ENCODE data around the gene TBC1D21.

Gene TBC1D21

GRCh38 chr15:73872346-73872745 is 1.0 kb upstream of the TBC1D21 start:
- no peaks in the 10 kb centered on the region for H3K9me3 ChIP-seq (ENCODE audit: control insufficient read depth, insufficient read depth, low read length)
- no peaks in the 10 kb centered on the region for H3K36me3 ChIP-seq (ENCODE audit: control insufficient read depth, insufficient read depth, low read length)
- H3K4me1 ChIP-seq (ENCODE audit: control insufficient read depth, insufficient read depth, low read length) = no peaks in the 10 kb centered on the region
- no peaks in the 10 kb centered on the region for H3K27me3 ChIP-seq (ENCODE audit: control insufficient read depth, insufficient read depth, low read length)
- no peak for DNase-seq (ENCODE audit: low read depth, low spot score)
- no peak overlapping the region for H3K4me3 ChIP-seq (ENCODE audit: low read length)
- no CpG with 5 or more reads among the region's 5 CpGs for WGBS (ENCODE audit: insufficient coverage, insufficient read length)
- no peak overlapping the region for H3K27ac ChIP-seq (ENCODE audit: low read length)

GRCh38 chr15:73873889-73874511 is 636 bp downstream of the TBC1D21 start:
- no peaks in the 10 kb centered on the region for H3K36me3 ChIP-seq (ENCODE audit: control insufficient read depth, insufficient read depth, low read length)
- no peaks in the 10 kb centered on the region for H3K4me1 ChIP-seq (ENCODE audit: control insufficient read depth, insufficient read depth, low read length)
- H3K9me3 ChIP-seq (ENCODE audit: control insufficient read depth, insufficient read depth, low read length) = no peaks in the 10 kb centered on the region
- H3K27me3 ChIP-seq (ENCODE audit: control insufficient read depth, insufficient read depth, low read length) = no peaks in the 10 kb centered on the region
- no peak overlapping the region for H3K27ac ChIP-seq (ENCODE audit: low read length)
- no CpG with 5 or more reads among the region's 6 CpGs for WGBS (ENCODE audit: insufficient coverage, insufficient read length)
- H3K4me3 ChIP-seq (ENCODE audit: low read length) = no peak overlapping the region
- DNase-seq (ENCODE audit: low read depth, low spot score) = peak; percentile 50

DNA sequence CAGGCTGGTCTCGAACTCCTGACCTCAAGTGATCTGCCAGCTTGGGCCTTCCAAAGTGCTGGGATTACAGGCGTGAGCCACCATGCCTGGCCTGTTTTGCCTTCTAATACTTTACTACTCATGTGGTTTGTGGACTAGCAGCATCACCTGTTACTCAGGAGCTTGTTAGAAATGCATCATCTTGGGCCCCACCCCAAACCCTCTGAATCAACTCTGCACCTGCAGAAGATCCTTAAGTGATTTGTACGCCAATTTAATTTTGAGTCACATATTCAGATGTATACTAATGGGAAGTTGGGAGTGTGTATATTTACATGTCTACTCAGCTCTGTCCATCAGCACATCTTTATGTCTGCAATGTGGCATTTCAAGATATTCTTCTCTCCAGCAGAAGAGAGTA is 6.1 kb downstream of the TBC1D21 start:
- H3K27me3 ChIP-seq (ENCODE audit: control insufficient read depth, insufficient read depth, low read length) = no peaks in the 10 kb centered on the region
- no CpG with 5 or more reads among the region's 3 CpGs for WGBS (ENCODE audit: insufficient coverage, insufficient read length)
- no peak overlapping the region for H3K4me3 ChIP-seq (ENCODE audit: low read length)
- no peaks in the 10 kb centered on the region for H3K4me1 ChIP-seq (ENCODE audit: control insufficient read depth, insufficient read depth, low read length)
- H3K36me3 ChIP-seq (ENCODE audit: control insufficient read depth, insufficient read depth, low read length) = no peaks in the 10 kb centered on the region
- no peak overlapping the region for H3K27ac ChIP-seq (ENCODE audit: low read length)
- no peak for DNase-seq (ENCODE audit: low read depth, low spot score)
- H3K9me3 ChIP-seq (ENCODE audit: control insufficient read depth, insufficient read depth, low read length) = no peaks in the 10 kb centered on the region

DNA sequence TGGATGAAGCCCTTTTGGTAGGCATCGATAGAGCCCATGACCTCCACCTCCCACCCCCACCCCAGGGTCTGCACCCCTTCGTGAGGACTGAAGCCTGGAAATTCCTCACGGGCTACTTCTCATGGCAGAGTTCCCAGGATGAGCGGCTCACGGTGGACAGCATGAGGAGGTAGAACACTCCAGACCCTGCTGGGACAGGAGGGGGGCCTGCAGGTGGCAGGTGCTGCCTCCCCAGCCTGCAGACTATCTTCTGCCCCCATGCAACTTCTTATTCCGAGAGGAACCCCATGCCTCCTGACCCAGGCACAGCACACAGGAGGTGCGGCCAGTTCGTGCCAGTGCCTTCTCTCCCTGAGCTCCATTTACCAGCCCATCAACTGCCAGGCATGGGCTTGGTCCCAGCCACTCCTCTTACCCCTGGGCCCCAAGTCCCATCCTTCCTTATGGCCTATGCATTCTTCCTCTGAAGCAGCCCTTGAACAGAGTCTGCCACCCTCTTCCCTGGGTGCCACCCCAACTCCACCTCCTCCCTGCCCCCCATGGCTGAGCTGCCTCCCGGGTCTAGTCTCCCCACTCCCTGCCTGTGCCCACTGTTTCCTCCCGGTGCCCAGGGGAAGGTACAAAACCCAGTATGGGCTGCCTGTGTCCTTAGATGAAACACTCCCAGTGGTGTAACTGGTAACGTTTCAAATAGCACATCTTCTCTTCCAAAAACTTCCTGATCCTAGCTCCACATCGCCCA is 8.4 kb downstream of the TBC1D21 start:
- DNase-seq (ENCODE audit: low read depth, low spot score) = no peak
- Histone ChIP-seq H3K4me1 (ENCODE audit: control insufficient read depth, insufficient read depth, low read length) (no peaks in the 10 kb centered on the region), H3K4me3 (ENCODE audit: low read length) (no peak overlapping the region), H3K9me3 (ENCODE audit: control insufficient read depth, insufficient read depth, low read length) (no peaks in the 10 kb centered on the region), H3K27me3 (ENCODE audit: control insufficient read depth, insufficient read depth, low read length) (no peaks in the 10 kb centered on the region), H3K36me3 (ENCODE audit: control insufficient read depth, insufficient read depth, low read length) (no peaks in the 10 kb centered on the region), H3K27ac (ENCODE audit: low read length) (no peak overlapping the region)
- no CpG with 5 or more reads among the region's 12 CpGs for WGBS (ENCODE audit: insufficient coverage, insufficient read length)

- WGBS (ENCODE audit: insufficient coverage, insufficient read length) = no CpG with 5 or more reads among the region's 10 CpGs
- H3K4me1 ChIP-seq (ENCODE audit: control insufficient read depth, insufficient read depth, low read length) = no peaks in the 10 kb centered on the region
- no peak for DNase-seq (ENCODE audit: low read depth, low spot score)
- H3K27me3 ChIP-seq (ENCODE audit: control insufficient read depth, insufficient read depth, low read length) = no peaks in the 10 kb centered on the region
- H3K36me3 ChIP-seq (ENCODE audit: control insufficient read depth, insufficient read depth, low read length) = no peaks in the 10 kb centered on the region
- no peaks in the 10 kb centered on the region for H3K9me3 ChIP-seq (ENCODE audit: control insufficient read depth, insufficient read depth, low read length)
- H3K4me3 ChIP-seq (ENCODE audit: low read length) = no peak overlapping the region
- no peak overlapping the region for H3K27ac ChIP-seq (ENCODE audit: low read length)
These were observed 9.5 kb downstream of the TBC1D21 start for GRCh38 chr15:73882761-73883419.

- DNase-seq (ENCODE audit: low read depth, low spot score) = no peak
- H3K4me1 ChIP-seq (ENCODE audit: control insufficient read depth, insufficient read depth, low read length) = no peaks in the 10 kb centered on the region
- H3K4me3 ChIP-seq (ENCODE audit: low read length) = no peak overlapping the region
- no peaks in the 10 kb centered on the region for H3K27me3 ChIP-seq (ENCODE audit: control insufficient read depth, insufficient read depth, low read length)
- no CpG with 5 or more reads among the region's 3 CpGs for WGBS (ENCODE audit: insufficient coverage, insufficient read length)
- no peak overlapping the region for H3K27ac ChIP-seq (ENCODE audit: low read length)
- no peaks in the 10 kb centered on the region for H3K9me3 ChIP-seq (ENCODE audit: control insufficient read depth, insufficient read depth, low read length)
- H3K36me3 ChIP-seq (ENCODE audit: control insufficient read depth, insufficient read depth, low read length) = no peaks in the 10 kb centered on the region
These were observed 10.8 kb downstream of the TBC1D21 start for GRCh38 chr15:73884159-73884558.

DNA sequence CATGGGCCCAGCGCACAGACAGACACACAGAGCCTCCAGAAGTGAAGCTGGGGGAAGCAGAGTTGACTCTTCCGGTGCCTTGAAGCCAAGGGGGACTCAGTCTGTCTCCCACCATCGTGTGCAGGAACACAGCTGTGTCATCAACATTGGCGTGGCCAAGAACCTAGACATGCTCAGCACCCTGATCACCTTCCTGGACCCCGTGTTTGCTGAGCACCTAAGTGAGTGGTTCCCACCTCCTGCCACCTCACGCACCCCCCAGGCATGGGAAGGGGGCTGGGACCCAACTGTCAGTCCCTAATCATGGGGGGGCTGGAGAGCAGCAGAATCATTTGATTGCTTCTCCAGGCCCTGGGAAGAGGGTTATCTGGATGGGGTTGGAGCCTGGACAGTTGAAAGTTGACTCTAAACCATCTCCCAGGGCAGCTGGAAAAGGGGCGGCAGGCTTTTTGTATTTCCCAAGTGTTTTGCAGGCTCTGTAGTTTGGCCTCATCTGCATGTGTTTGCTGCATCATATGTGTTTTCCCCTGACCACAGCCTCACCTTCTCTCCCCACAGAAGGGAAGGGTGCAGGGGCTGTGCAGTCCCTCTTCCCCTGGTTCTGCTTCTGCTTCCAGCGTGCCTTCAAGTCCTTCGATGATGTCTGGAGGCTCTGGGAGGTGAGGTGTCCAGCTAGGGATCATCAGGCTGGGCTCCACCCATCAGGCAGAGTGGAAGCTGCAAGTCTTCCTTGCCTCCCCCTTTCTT is 12.8 kb downstream of the TBC1D21 start:
- Histone ChIP-seq H3K27me3 (ENCODE audit: control insufficient read depth, insufficient read depth, low read length) (no peaks in the 10 kb centered on the region), H3K4me3 (ENCODE audit: low read length) (no peak overlapping the region), H3K27ac (ENCODE audit: low read length) (no peak overlapping the region), H3K9me3 (ENCODE audit: control insufficient read depth, insufficient read depth, low read length) (no peaks in the 10 kb centered on the region), H3K4me1 (ENCODE audit: control insufficient read depth, insufficient read depth, low read length) (no peaks in the 10 kb centered on the region), H3K36me3 (ENCODE audit: control insufficient read depth, insufficient read depth, low read length) (no peaks in the 10 kb centered on the region)
- WGBS (ENCODE audit: insufficient coverage, insufficient read length) = no CpG with 5 or more reads among the region's 9 CpGs
- no peak for DNase-seq (ENCODE audit: low read depth, low spot score)

DNA sequence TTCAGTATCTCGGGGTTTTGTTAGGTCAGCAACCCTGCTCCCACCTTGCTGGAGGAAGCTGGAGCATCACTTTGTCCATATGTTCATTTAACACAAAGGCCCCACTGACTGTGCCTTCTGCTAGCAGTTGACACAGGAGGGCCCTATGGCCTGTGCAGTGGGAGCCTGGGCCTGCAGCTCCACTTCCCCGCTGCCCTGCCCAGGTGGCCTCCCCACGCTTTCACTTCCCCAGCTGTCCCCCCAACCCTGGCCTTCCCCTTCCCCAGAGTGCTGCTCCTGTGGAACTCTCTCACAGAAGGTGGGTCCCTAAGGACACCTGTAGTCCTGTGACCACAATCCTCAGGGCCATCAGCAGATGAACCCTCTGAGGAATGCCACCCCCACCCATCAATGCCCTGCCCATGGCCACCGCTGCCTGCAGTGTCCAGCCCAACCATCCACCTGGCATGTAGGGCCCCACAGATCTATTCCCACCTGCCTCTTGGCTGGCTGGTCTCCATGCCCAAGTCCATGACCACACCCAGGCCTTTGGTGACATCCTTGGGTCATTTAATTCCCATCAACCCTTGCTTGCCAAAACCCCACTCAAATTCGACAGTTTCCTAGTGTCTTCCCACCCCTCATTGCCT is 13.5 kb downstream of the TBC1D21 start:
- no peak overlapping the region for H3K27ac ChIP-seq (ENCODE audit: low read length)
- H3K9me3 ChIP-seq (ENCODE audit: control insufficient read depth, insufficient read depth, low read length) = no peaks in the 10 kb centered on the region
- no peaks in the 10 kb centered on the region for H3K36me3 ChIP-seq (ENCODE audit: control insufficient read depth, insufficient read depth, low read length)
- no peak for DNase-seq (ENCODE audit: low read depth, low spot score)
- H3K27me3 ChIP-seq (ENCODE audit: control insufficient read depth, insufficient read depth, low read length) = no peaks in the 10 kb centered on the region
- H3K4me1 ChIP-seq (ENCODE audit: control insufficient read depth, insufficient read depth, low read length) = no peaks in the 10 kb centered on the region
- WGBS (ENCODE audit: insufficient coverage, insufficient read length) = no CpG with 5 or more reads among the region's 5 CpGs
- H3K4me3 ChIP-seq (ENCODE audit: low read length) = no peak overlapping the region

GRCh38 chr15:73887481-73887880 is 14.1 kb downstream of the TBC1D21 start:
- no peaks in the 10 kb centered on the region for H3K9me3 ChIP-seq (ENCODE audit: control insufficient read depth, insufficient read depth, low read length)
- H3K36me3 ChIP-seq (ENCODE audit: control insufficient read depth, insufficient read depth, low read length) = no peaks in the 10 kb centered on the region
- H3K4me1 ChIP-seq (ENCODE audit: control insufficient read depth, insufficient read depth, low read length) = no peaks in the 10 kb centered on the region
- H3K27me3 ChIP-seq (ENCODE audit: control insufficient read depth, insufficient read depth, low read length) = no peaks in the 10 kb centered on the region
- DNase-seq (ENCODE audit: low read depth, low spot score) = no peak
- no peak overlapping the region for H3K27ac ChIP-seq (ENCODE audit: low read length)
- no peak overlapping the region for H3K4me3 ChIP-seq (ENCODE audit: low read length)
- WGBS (ENCODE audit: insufficient coverage, insufficient read length) = no CpG with 5 or more reads among the region's 7 CpGs

All from iPS DF 6.9 (cell line).